ENCODE measurements around the gene SERTM2.

The SERTM2 gene

GRCh38 chrX:111507933-111508332, 3.5 kb upstream of the SERTM2 start:
- Histone ChIP-seq H3K4me3 (ENCODE audit: control insufficient read depth in 1 of 7, extremely low read depth in 1 of 7, insufficient read depth in 4 of 7, low read depth in 2 of 7, low read length in 6 of 7) (no peak overlapping the region), H3K27ac (ENCODE audit: insufficient read depth in 1 of 2, low read depth in 1 of 2, low read length in 2 of 2, poor library complexity in 1 of 2, severe bottlenecking in 2 of 2) (no peak overlapping the region), H3K27me3 (replicated peaks in 2 of 5; ENCODE audit: control insufficient read depth in 4 of 5, insufficient read depth in 5 of 5, low read length in 4 of 5) (peaks cover 0 to 5% (median 0%) of the 10 kb centered on the region in 5 experiments), H3K9me3 (ENCODE audit: control extremely low read depth in 1 of 5, control insufficient read depth in 4 of 5, insufficient read depth in 2 of 5, low read depth in 1 of 5, low read length in 4 of 5) (no peaks in the 10 kb centered on the region), H3K36me3 (ENCODE audit: control insufficient read depth in 4 of 4, insufficient read depth in 4 of 4, low read length in 3 of 4) (no peaks in the 10 kb centered on the region), H3K4me1 (ENCODE audit: control extremely low read depth in 1 of 4, control insufficient read depth in 4 of 4, insufficient read depth in 4 of 4, low read length in 3 of 4) (peaks cover 0 to 13% (median 6%) of the 10 kb centered on the region in 4 experiments)
- ChIA-PET CTCF (no interaction called here), POLR2A (no interaction called here)
- DNase-seq = no peak

- CTCF ChIA-PET = no interaction called here
- Histone ChIP-seq H3K9me3 (ENCODE audit: control extremely low read depth in 1 of 5, control insufficient read depth in 4 of 5, insufficient read depth in 2 of 5, low read depth in 1 of 5, low read length in 4 of 5) (no peaks in the 10 kb centered on the region), H3K27ac (ENCODE audit: insufficient read depth in 1 of 2, low read depth in 1 of 2, low read length in 2 of 2, poor library complexity in 1 of 2, severe bottlenecking in 2 of 2) (no peak overlapping the region), H3K4me1 (ENCODE audit: control extremely low read depth in 1 of 4, control insufficient read depth in 4 of 4, insufficient read depth in 4 of 4, low read length in 3 of 4) (peaks cover 4 to 29% (median 9%) of the 10 kb centered on the region in 4 experiments), H3K36me3 (ENCODE audit: control insufficient read depth in 4 of 4, insufficient read depth in 4 of 4, low read length in 3 of 4) (no peaks in the 10 kb centered on the region), H3K4me3 (ENCODE audit: control insufficient read depth in 1 of 7, extremely low read depth in 1 of 7, insufficient read depth in 4 of 7, low read depth in 2 of 7, low read length in 6 of 7) (no peak overlapping the region), H3K27me3 (replicated peaks in 2 of 5; ENCODE audit: control insufficient read depth in 4 of 5, insufficient read depth in 5 of 5, low read length in 4 of 5) (peaks cover 0 to 2% (median 0%) of the 10 kb centered on the region in 5 experiments)
- DNase-seq = no peak
- POLR2A ChIA-PET = no interaction called here
These were observed 3.9 kb downstream of the SERTM2 start for GRCh38 chrX:111515298-111515697.

GRCh38 chrX:111518667-111519066, 7.2 kb downstream of the SERTM2 start:
- Histone ChIP-seq H3K27me3 (replicated peaks in 2 of 5; ENCODE audit: control insufficient read depth in 4 of 5, insufficient read depth in 5 of 5, low read length in 4 of 5) (peaks cover 0 to 2% (median 0%) of the 10 kb centered on the region in 5 experiments), H3K27ac (ENCODE audit: insufficient read depth in 1 of 2, low read depth in 1 of 2, low read length in 2 of 2, poor library complexity in 1 of 2, severe bottlenecking in 2 of 2) (peak overlapping the region in 1 of 2 experiments; percentile 47), H3K4me1 (ENCODE audit: control extremely low read depth in 1 of 4, control insufficient read depth in 4 of 4, insufficient read depth in 4 of 4, low read length in 3 of 4) (peaks cover 0 to 12% (median 5%) of the 10 kb centered on the region in 4 experiments), H3K9me3 (ENCODE audit: control extremely low read depth in 1 of 5, control insufficient read depth in 4 of 5, insufficient read depth in 2 of 5, low read depth in 1 of 5, low read length in 4 of 5) (no peaks in the 10 kb centered on the region), H3K36me3 (ENCODE audit: control insufficient read depth in 4 of 4, insufficient read depth in 4 of 4, low read length in 3 of 4) (no peaks in the 10 kb centered on the region), H3K4me3 (ENCODE audit: control insufficient read depth in 1 of 7, extremely low read depth in 1 of 7, insufficient read depth in 4 of 7, low read depth in 2 of 7, low read length in 6 of 7) (peak overlapping the region in 1 of 7 experiments; percentile 38)
- DNase-seq = no peak
- WGBS (ENCODE audit: insufficient coverage) = 80% methylated on average over 2 of the region's 5 CpGs
- ChIA-PET POLR2A (no interaction called here), CTCF (interaction anchor here (0.6 kb wide), 1 partner anchor 74 kb away, joined by 3 read pairs; no protein-coding TSS in a partner anchor)

- H3K27ac ChIP-seq (ENCODE audit: insufficient read depth in 1 of 2, low read depth in 1 of 2, low read length in 2 of 2, poor library complexity in 1 of 2, severe bottlenecking in 2 of 2) = peak overlapping the region in 1 of 2 experiments; percentile 47
- peak overlapping the region in 1 of 7 experiments; percentile 38 for H3K4me3 ChIP-seq (ENCODE audit: control insufficient read depth in 1 of 7, extremely low read depth in 1 of 7, insufficient read depth in 4 of 7, low read depth in 2 of 7, low read length in 6 of 7)
- H3K9me3 ChIP-seq (ENCODE audit: control extremely low read depth in 1 of 5, control insufficient read depth in 4 of 5, insufficient read depth in 2 of 5, low read depth in 1 of 5, low read length in 4 of 5) = no peaks in the 10 kb centered on the region
- H3K4me1 ChIP-seq (ENCODE audit: control extremely low read depth in 1 of 4, control insufficient read depth in 4 of 4, insufficient read depth in 4 of 4, low read length in 3 of 4) = peaks cover 0 to 12% (median 5%) of the 10 kb centered on the region in 4 experiments
- POLR2A ChIA-PET = no interaction called here
- CTCF ChIA-PET = no interaction called here
- no peaks in the 10 kb centered on the region for H3K36me3 ChIP-seq (ENCODE audit: control insufficient read depth in 4 of 4, insufficient read depth in 4 of 4, low read length in 3 of 4)
- 0% methylated on average over 1 of the region's 2 CpGs for WGBS (ENCODE audit: insufficient coverage)
- H3K27me3 ChIP-seq (replicated peaks in 2 of 5; ENCODE audit: control insufficient read depth in 4 of 5, insufficient read depth in 5 of 5, low read length in 4 of 5) = peaks cover 0 to 2% (median 0%) of the 10 kb centered on the region in 5 experiments
- peak; percentile 71 to 89 (median 88) for DNase-seq
These were observed 7.8 kb downstream of the SERTM2 start for GRCh38 chrX:111519215-111519614.

GRCh38 chrX:111520506-111520905, 9.1 kb downstream of the SERTM2 start:
- Histone ChIP-seq H3K27me3 (replicated peaks in 2 of 5; ENCODE audit: control insufficient read depth in 4 of 5, insufficient read depth in 5 of 5, low read length in 4 of 5) (peaks cover 0 to 2% (median 0%) of the 10 kb centered on the region in 5 experiments), H3K27ac (ENCODE audit: insufficient read depth in 1 of 2, low read depth in 1 of 2, low read length in 2 of 2, poor library complexity in 1 of 2, severe bottlenecking in 2 of 2) (no peak overlapping the region), H3K4me3 (ENCODE audit: control insufficient read depth in 1 of 7, extremely low read depth in 1 of 7, insufficient read depth in 4 of 7, low read depth in 2 of 7, low read length in 6 of 7) (no peak overlapping the region), H3K4me1 (ENCODE audit: control extremely low read depth in 1 of 4, control insufficient read depth in 4 of 4, insufficient read depth in 4 of 4, low read length in 3 of 4) (peaks cover 0 to 12% (median 5%) of the 10 kb centered on the region in 4 experiments), H3K36me3 (ENCODE audit: control insufficient read depth in 4 of 4, insufficient read depth in 4 of 4, low read length in 3 of 4) (no peaks in the 10 kb centered on the region), H3K9me3 (ENCODE audit: control extremely low read depth in 1 of 5, control insufficient read depth in 4 of 5, insufficient read depth in 2 of 5, low read depth in 1 of 5, low read length in 4 of 5) (no peaks in the 10 kb centered on the region)
- ChIA-PET CTCF (no interaction called here), POLR2A (no interaction called here)
- DNase-seq = no peak

GRCh38 chrX:111521169-111521568, 9.7 kb downstream of the SERTM2 start:
- Histone ChIP-seq H3K9me3 (ENCODE audit: control extremely low read depth in 1 of 5, control insufficient read depth in 4 of 5, insufficient read depth in 2 of 5, low read depth in 1 of 5, low read length in 4 of 5) (no peaks in the 10 kb centered on the region), H3K4me1 (ENCODE audit: control extremely low read depth in 1 of 4, control insufficient read depth in 4 of 4, insufficient read depth in 4 of 4, low read length in 3 of 4) (peaks cover 0 to 12% (median 5%) of the 10 kb centered on the region in 4 experiments), H3K4me3 (ENCODE audit: control insufficient read depth in 1 of 7, extremely low read depth in 1 of 7, insufficient read depth in 4 of 7, low read depth in 2 of 7, low read length in 6 of 7) (no peak overlapping the region), H3K27me3 (replicated peaks in 2 of 5; ENCODE audit: control insufficient read depth in 4 of 5, insufficient read depth in 5 of 5, low read length in 4 of 5) (peaks cover 0 to 2% (median 0%) of the 10 kb centered on the region in 5 experiments), H3K36me3 (ENCODE audit: control insufficient read depth in 4 of 4, insufficient read depth in 4 of 4, low read length in 3 of 4) (no peaks in the 10 kb centered on the region), H3K27ac (ENCODE audit: insufficient read depth in 1 of 2, low read depth in 1 of 2, low read length in 2 of 2, poor library complexity in 1 of 2, severe bottlenecking in 2 of 2) (no peak overlapping the region)
- no peak for DNase-seq
- no CpG with 5 or more reads among the region's 1 CpG for WGBS (ENCODE audit: insufficient coverage)
- CTCF ChIA-PET = no interaction called here
- POLR2A ChIA-PET = no interaction called here

- H3K4me1 ChIP-seq (ENCODE audit: control extremely low read depth in 1 of 4, control insufficient read depth in 4 of 4, insufficient read depth in 4 of 4, low read length in 3 of 4) = no peaks in the 10 kb centered on the region
- WGBS (ENCODE audit: insufficient coverage) = 59% methylated on average over 2 of the region's 3 CpGs
- ChIA-PET CTCF (no interaction called here), POLR2A (no interaction called here)
- no peak for DNase-seq
- no peak overlapping the region for H3K27ac ChIP-seq (ENCODE audit: insufficient read depth in 1 of 2, low read depth in 1 of 2, low read length in 2 of 2, poor library complexity in 1 of 2, severe bottlenecking in 2 of 2)
- H3K4me3 ChIP-seq (ENCODE audit: control insufficient read depth in 1 of 7, extremely low read depth in 1 of 7, insufficient read depth in 4 of 7, low read depth in 2 of 7, low read length in 6 of 7) = no peak overlapping the region
- H3K27me3 ChIP-seq (replicated peaks in 2 of 5; ENCODE audit: control insufficient read depth in 4 of 5, insufficient read depth in 5 of 5, low read length in 4 of 5) = no peaks in the 10 kb centered on the region
- no peaks in the 10 kb centered on the region for H3K36me3 ChIP-seq (ENCODE audit: control insufficient read depth in 4 of 4, insufficient read depth in 4 of 4, low read length in 3 of 4)
- H3K9me3 ChIP-seq (ENCODE audit: control extremely low read depth in 1 of 5, control insufficient read depth in 4 of 5, insufficient read depth in 2 of 5, low read depth in 1 of 5, low read length in 4 of 5) = no peaks in the 10 kb centered on the region
These were observed 31.8 kb downstream of the SERTM2 start for GRCh38 chrX:111543212-111543741.

Data from common myeloid progenitor, CD34-positive (primary cell).